NB4 (cell line): Measurements from ENCODE around the gene PAX6.

Experiments
- CTCF ChIP-seq: IDR thresholded peaks from one replicate; pipeline ENCODE4 v1.5.1; 2012; ENCODE audit warnings: low read depth, low read length
- MAX ChIP-seq: IDR thresholded peaks from 2 replicates; pipeline ENCODE4 v1.6.1; 2011; ENCODE audit warnings: low read depth, low read length
- MYC ChIP-seq: IDR thresholded peaks from 2 replicates; pipeline ENCODE4 v1.6.1; 2011; ENCODE audit warnings: low read depth, low read length
- POLR2A ChIP-seq: IDR thresholded peaks from 2 replicates; pipeline ENCODE4 v1.6.1; 2011; ENCODE audit warnings: mild to moderate bottlenecking; ENCODE audit not compliant: insufficient read length; ENCODE audit errors: extremely low read depth

GRCh38 chr11:31813391-31814175 lies 2.5 kb upstream of the PAX6 start:
- no peak for TF ChIP-seq CTCF
- no peak for TF ChIP-seq POLR2A
- TF ChIP-seq MAX, result no peak
- TF ChIP-seq MYC, result no peak
